Globus pallidus (tissue), 1 donor: Measurements from ENCODE around the gene LRRC8D.
"Not testable (repeated sequence)": the region's sequence is repeated elsewhere in the genome, so short reads cannot be mapped to it uniquely, and the experiment has no call there.

Source experiments
- DNase-seq: peaks from one replicate; pipeline ENCODE4 v3.0.0-alpha.2; 2015; ENCODE audit warnings: low spot score

LRRC8D gene

DNA sequence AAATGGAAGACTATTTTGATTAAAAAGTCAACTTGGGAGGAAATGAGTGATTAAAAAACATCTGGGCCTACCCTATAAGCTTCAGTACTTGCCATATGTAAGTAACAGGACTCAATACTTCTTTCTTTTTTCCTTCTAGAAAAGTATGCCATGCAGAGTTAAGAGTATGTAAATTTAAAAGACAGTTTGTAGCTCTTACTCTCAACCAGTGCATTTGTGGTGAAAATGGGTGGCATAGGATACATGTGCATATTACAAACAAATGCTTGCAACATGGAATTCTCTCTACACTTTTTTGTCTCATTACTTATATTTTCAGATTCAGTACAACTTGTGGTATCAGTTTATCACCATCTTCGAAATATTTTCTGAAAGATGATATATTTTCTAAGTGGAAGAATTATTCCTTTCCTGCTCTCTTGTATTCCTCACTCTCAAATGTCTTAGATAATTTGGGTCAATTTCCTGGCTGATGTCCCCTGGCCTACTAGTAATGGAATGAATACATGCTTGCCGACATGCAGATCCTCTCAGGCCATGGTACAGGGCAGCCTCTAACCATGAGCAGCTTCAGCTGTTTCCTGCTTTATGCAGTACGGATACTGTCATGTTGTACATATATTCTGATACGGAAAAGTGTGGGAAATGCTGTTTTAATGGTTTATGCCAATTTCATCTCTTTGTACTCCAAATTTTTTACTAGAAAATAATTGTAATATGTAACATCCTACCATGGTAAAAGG, 92.7 kb downstream of the LRRC8D start:
- no peak for DNase-seq

DNA sequence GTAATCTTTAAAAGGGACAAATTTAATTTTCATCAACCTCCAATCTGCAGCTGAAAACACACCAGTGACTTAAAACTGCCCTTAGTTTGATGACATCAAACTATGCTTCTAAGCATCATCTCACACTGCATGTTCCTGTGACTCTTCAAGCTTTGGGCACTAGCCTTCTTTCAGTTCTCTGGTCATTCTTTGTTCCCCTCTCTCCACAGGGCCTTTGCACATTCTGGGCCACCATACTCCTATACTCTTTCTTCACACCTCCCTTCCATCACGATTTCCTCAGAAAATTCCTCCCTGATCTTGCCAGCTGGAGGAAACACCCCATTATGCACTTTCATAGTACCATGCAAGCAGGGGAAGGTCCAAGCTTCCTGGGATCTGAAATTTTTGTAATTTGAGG, 96.5 kb downstream of the LRRC8D start:
- DNase-seq: no peak

DNA sequence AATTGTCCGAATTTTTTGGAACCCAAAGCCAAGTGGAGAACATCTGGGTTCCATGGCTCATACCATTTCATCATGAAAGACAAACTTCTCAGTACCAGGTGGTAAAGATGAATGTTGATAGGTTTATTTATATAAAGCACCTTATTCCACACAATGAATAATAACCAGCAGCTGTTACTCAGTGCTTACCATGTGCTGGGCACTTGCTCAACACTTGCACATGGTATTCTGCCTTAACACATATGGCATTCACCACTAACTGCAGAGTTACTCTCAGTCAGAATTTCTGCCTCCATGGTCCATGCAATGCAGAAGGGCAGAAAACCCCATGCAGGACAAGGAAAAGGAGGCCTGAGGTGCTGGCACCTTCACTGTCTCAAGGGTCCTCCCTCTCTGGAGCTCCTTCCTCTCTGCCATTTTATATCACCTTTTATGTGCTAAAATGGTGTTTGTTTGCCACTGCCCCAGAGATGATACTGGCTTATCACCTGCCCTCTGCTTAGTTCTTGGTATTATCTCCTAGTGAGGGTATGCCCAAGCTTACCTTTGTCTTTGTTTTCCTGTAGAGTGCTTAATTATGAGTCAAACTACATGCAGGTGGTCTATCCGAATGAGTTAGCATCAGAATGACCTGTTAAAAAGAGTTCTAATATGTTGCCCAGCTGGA, 97.4 kb downstream of the LRRC8D start:
- DNase-seq: no peak

DNA sequence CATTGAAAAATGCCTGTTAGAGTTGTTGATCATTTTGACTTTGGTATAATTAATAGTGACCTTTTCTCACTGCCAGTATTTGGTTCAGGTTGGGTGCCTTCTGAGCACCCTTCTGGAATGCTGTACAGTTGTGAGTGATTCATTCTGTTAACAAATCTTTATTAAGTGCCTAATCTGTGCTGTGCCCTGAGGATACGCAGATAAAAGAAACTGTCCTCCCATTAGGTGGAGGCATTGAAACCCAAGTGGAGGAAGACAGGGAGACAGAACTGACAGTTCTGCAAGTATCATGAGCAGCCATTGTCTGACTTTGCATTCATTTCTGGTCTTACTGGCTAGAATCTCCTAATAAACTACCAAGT, 97.9 kb downstream of the LRRC8D start:
- no peak for DNase-seq

DNA sequence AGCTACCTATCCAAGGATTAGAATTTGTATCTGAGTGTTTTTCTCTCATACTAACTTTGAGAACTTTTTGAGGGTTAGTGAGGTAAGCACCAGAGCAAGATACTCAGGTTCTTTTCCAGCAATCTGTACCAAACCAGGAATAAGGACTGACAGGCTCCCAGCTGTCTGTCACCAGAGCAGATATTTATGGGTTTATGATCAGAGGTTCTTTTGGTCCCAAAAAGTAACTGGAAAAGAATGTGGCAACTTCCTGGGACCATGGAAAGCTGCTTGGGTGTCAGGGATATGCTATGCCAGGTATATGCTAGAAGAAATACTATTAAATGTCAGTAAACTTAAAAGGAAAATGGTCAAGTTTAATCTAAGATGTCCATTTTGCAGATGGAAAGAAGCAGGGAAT, 98.3 kb downstream of the LRRC8D start:
- DNase-seq: no peak

DNA sequence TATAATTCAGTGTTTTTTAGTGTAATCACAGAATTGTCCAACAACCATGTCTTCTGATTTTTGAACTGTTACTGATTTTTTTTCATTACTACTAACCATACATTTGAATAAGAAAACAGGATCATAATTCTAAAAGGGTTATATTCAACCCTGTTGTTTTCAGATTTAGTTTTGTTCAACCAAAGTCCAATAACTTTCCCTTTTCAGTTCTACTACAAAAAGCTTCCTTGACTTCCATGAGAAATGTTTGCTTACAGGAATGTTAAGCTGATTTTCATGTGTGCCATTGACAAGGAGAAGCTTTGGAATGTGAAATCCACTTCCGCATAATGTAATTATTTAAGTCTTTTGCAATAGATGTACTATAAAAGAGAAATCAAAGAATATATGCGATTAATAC, 102.1 kb downstream of the LRRC8D start:
- no peak for DNase-seq

DNA sequence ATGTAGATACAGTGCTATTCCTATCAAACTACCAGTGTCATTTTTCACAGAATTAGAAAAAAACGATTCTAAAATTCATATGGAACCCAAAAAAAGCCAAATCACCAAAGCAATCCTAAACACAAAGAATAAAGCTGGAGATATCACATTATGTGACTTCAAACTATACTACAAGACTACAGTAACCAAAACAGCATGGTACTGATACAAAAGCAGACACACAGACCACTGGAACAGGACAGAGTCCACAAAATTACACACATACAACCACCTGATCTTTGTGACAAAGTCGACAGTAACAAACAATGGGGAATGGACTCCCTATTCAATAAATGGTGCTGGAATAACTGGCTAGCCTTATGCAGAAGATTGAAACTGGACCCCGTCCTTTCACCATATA, 102.7 kb downstream of the LRRC8D start:
- DNase-seq: no peak

DNA sequence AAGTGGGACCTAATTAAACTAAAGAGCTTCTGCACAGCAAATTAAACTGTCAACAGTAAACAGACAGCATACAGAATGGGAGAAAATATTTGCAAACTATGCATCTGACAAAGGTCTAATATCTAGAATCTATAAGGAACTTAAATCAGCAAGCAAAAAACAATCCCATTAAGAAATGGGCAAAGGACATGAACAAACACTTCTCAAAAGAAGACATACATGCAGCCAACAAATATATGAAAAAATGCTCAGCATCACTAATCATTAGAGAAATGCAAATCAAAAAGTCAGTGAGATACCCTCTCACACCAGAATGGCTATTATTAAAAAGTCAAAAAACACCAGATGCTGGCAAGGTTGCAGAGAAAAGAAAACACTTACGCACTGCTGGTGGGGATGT, 103.2 kb downstream of the LRRC8D start:
- not testable (repeated sequence) for DNase-seq

DNA sequence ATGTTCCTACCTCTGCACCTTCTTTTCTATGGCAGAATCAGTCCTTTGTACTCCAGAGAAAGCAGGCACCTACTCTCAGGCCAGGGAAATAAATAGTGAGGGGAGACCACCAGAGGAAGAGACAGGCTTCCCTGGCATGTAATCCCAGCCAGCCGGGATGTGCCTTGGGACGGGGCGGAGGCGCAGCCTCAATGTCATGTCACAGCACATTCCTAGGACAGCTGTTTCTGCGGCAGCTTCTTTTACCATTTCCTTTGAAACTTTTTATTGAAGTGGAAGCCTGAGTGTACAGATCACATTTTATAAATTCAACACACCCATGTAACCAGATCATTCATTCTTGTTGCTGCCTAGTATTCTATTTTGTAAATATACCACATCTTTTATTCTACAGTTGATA, 106.2 kb downstream of the LRRC8D start:
- no peak for DNase-seq

DNA sequence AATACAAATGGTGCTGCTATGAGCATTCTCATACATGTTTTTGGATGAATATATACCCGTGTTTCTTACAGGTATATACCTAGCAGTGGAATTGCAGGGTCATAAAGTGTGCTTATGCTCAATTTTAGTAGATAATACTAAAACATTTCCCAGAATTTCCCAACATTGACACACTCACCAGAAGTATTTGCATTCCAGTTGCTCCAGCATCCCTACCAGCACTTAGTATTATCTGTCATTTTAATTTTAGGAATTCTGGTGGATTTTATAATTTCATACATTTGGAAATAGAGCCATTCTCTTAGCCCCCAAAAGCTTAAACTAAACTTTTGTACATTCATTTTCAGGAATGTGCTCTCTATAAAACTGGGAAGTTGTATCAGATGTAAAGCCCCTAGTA, 106.6 kb downstream of the LRRC8D start:
- no peak for DNase-seq

DNA sequence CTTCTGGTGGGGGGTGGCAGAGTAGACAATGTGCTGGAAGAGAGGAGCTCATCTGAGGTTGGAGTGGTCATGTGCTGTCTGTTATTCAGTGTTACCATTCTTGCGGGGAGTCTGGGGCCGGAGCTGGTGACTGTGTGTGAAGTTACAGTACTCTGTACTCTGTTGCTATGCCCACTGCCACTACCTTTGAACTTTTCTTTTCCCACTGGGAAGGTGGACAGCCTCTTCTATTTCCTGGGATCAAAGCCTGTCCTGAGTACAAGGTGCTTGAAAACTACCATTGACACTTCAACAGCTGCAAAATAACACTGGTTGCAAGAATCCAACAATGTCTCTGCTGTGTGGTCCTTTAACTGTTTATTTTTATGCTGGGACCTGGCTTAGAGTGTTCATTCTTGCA, 107.7 kb downstream of the LRRC8D start:
- no peak for DNase-seq

DNA sequence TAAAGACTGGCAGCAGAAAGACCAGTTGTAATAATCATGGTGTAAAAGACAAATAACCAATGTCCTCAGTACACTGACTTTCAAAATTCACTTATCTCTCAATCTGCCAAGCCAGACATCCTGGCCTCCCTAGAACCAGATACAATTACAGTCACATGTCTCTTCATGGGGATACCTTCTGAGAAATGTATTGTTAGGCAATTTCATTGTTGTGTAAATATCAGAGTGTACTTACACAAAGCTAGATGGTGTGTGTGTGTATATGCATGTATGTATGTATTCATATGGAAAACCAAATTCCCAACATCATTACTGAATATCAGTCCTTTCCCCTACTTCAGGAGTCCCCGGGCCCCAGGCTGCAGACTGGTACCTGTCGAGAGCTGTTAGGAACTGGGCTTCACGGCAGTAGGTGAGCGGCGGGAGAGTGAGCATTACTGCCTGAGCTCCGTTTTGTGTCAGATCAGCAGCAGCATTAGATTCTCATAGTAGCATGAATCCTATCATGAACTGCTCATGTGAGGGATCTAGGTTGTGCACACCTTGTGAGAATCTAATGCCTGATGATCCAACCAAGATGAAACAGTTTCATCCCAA, 108.7 kb downstream of the LRRC8D start:
- DNase-seq: no peak

DNA sequence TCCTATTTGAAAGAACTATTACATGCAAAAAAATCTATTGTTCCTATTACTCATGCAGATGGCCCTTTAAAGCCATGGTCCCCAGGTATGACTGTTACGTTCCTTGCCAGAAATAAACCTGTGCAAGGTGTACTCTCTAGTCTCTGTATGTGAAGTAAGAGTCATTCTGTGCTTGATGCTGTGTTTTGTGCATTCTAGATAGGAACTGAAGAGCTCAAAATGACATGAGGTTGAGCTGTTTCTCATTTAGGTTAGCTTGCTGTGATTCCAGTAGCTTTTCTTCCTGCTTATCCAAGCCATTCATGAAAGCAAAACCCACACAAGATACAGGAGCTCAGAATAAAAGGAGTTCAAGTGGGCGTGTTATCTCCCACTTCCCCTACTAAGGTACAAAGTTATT, 109.7 kb downstream of the LRRC8D start:
- DNase-seq: no peak

DNA sequence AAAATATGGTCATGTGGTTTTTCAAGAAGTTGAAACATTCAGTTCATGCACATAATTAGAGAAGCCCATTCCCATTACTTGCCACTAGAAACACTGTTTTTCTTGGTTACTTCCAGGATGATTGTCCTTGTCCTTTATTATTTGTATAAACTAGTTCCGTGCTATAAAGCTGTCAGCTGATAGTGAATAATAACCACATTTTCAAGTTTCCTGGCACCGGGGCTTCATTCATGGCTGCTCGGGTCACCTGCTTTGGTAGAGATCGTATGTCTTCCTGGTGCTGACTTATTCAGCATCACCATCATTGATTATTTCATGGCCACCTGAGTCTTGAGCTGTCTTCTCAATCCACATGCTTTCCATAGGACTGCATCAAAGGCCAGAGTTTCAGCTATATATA, 111.1 kb downstream of the LRRC8D start:
- DNase-seq: no peak

DNA sequence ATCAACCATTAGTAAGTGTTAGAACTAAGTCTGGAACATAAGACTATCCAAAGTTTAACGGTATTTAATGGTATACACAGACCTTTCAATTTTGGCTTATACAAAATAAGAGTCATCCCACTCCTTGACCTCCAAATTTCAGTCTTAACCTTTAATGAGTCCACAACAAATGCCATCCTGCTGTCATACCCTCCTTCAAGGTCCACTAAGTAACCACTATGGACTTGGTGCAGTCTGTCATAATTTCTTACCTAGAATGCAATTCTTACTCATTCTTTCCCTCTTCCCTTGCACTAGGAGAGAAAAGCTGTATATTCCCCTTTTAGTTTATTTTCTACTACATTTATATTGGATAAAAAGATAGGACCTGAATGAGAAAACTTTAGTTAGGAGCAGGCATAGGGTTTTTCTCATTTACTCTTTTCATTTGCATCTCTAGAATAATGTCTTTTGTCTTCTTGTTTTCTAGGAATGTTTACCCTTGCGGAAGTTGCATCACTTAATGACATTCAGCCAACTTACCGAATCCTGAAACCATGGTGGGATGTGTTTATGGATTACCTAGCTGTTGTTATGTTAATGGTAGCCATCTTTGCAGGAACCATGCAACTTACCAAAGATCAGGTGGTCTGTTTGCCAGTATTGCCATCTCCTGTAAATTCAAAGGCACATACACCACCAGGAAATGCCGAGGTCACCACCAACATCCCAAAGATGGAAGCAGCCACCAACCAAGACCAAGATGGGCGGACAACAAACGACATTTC, 111.9 kb downstream of the LRRC8D start:
- no peak for DNase-seq

DNA sequence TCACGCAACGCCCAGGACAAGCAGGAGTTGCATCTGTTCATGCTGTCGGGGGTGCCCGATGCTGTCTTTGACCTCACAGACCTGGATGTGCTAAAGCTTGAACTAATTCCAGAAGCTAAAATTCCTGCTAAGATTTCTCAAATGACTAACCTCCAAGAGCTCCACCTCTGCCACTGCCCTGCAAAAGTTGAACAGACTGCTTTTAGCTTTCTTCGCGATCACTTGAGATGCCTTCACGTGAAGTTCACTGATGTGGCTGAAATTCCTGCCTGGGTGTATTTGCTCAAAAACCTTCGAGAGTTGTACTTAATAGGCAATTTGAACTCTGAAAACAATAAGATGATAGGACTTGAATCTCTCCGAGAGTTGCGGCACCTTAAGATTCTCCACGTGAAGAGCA, 113.6 kb downstream of the LRRC8D start:
- no peak for DNase-seq

DNA sequence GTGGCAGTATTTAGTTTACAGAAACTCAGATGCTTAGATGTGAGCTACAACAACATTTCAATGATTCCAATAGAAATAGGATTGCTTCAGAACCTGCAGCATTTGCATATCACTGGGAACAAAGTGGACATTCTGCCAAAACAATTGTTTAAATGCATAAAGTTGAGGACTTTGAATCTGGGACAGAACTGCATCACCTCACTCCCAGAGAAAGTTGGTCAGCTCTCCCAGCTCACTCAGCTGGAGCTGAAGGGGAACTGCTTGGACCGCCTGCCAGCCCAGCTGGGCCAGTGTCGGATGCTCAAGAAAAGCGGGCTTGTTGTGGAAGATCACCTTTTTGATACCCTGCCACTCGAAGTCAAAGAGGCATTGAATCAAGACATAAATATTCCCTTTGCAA, 114.4 kb downstream of the LRRC8D start:
- DNase-seq: peak; percentile 81

DNA sequence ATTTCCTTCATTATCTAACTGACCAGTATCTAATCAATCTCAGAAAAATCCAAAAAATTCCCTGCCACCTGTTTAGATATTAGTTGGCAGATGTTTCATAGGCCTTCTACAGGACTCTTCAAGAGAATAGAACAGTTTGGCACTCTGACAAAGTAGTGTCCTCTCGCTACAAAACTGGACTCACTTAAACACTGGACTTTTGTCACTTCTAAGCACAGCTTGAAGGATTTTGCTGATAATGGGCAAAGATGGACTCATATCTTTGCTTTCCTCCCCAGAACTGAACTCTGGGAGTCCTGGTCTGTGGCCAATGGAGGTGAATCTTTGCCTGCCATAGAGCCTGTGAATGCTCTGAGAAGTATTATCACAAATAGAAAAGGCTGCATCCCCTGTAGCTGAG, 115.9 kb downstream of the LRRC8D start:
- DNase-seq: no peak

DNA sequence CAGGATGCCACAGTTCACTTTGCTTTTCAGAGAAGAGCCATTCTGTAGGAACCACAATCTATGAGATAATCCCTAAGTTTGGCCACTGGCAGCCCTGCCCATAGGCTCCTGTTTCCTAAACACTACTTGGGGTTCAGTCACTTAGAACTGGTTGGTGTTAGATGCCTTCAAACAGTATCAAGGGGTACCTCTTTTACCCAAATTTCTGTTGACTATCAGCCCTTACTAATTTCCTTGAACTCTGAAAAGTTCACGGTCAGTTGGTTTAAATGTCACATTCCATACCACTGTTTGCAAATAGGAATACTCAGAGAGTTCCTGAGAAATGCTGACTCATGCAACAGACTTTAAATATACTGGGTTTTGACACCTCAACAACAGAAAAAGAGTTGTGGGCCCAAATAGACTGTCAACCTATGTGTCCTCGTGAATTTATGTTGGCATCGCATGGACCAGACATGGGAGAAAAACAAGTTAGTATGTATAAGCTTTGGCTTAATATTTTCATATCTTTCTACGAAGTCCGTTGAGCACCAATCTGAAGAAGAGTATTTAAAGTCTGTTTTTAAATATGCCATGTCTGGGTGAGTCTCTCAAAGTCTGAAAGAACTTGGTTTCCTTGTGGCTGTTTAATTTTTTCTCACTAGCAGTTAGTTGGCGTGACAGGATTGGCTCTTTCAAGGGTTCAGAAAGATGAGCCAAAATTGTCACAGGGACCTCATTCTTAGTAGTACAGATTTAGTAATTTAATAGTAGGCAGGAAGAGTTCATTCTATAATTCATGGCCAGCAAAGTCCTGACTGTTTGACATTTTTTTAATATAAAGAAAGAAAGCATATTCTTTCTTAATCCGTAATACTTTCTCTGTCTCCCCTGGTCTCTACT, 117.6 kb downstream of the LRRC8D start:
- no peak for DNase-seq

DNA sequence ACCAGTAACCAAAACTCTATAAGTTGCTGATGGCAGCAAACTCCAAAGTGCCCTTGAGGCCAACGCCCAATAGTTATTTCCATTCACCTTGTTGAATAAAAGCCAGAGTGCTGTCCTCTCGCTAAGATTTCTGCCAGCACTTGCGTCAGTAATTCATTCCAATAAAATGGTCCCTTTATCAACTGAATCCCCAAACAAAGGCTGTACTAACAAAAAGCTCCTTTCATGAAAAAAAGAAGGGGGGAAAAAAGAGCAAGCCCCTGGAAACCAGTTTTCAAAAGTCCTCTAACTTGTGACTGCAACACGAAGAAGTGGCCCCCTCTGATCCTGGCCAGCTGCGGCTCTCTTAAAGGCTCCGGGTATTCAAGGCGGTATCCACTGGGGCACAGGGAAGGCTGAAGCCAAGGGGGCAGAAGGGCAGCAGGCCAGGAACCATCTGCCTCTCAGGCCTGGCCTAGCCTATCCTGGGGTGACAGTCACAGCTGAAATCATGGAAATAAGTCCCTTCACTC, 118.3 kb downstream of the LRRC8D start:
- DNase-seq: peak; percentile 91

DNA sequence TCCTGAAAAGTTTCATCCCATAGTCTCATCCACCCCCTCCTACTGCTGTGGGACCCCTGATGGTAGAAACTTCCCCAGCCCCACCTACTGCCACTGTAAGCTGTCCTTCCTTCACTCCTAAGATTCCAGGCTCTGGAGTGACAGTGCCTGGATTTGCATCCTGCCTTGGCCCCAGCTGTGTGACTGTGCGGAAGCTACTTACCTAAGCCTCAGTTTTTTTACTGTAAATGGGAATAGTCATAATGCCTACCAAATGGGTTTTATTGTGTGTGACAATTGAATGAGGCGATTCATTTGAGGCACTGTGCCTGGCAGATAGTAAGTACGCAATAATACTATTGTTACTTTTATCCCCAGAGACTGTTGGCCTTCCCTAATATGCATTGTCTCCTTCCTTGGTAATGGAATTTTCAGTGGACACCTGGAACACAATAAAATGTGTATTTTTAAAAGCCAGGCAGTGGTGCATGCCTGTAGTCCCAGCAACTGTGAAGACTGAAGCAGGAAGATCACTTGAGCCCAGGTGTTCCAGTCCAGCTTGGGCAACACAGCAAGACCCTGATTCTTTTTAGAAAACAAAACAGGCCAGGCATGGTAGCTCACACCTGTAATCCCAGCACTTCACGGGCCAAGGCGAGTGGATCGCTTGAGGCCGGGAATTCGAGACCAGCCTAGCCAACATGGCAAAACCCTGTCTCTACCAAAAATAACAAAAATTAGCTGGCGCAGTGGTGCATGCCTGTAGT, 119.0 kb downstream of the LRRC8D start:
- DNase-seq: peak; percentile 79
